Activated gamma-delta T cell treated with anti-CD3 and anti-CD28 coated beads, Interleukin-2, amount 50 U/mL, for 16 hours (primary cell): ENCODE results near the gene IQGAP1.
"Not testable (repeated sequence)": the region's sequence is repeated elsewhere in the genome, so short reads cannot be mapped to it uniquely, and the experiment has no call there.

Experiments
- DNase-seq: peaks from one replicate; pipeline ENCODE4 v3.0.0-alpha.2; 2020; ENCODE audit warnings: low read depth

IQGAP1 gene

GRCh38 chr15:90409587-90409986 is 21.5 kb downstream of the IQGAP1 start:
- not testable (repeated sequence) for DNase-seq

DNA sequence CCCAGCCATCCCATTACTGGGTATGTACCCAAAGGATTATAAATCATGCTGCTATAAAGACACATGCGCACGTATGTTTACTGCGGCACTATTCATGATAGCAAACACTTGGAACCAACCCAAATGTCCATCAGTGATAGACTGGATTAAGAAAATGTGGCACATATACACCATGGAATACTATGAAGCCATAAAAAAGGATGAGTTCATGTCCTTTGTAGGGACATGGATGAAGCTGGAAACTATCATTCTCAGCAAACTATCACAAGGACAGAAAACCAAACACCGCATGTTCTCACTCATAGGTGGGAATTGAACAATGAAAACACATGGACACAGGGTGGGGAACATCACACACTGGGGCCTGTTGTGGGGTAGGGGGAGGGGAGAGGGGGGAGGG is 22.3 kb downstream of the IQGAP1 start:
- DNase-seq: not testable (repeated sequence)

- DNase-seq: no peak
Observed at GRCh38 chr15:90411176-90411575, 23.1 kb downstream of the IQGAP1 start.

DNA sequence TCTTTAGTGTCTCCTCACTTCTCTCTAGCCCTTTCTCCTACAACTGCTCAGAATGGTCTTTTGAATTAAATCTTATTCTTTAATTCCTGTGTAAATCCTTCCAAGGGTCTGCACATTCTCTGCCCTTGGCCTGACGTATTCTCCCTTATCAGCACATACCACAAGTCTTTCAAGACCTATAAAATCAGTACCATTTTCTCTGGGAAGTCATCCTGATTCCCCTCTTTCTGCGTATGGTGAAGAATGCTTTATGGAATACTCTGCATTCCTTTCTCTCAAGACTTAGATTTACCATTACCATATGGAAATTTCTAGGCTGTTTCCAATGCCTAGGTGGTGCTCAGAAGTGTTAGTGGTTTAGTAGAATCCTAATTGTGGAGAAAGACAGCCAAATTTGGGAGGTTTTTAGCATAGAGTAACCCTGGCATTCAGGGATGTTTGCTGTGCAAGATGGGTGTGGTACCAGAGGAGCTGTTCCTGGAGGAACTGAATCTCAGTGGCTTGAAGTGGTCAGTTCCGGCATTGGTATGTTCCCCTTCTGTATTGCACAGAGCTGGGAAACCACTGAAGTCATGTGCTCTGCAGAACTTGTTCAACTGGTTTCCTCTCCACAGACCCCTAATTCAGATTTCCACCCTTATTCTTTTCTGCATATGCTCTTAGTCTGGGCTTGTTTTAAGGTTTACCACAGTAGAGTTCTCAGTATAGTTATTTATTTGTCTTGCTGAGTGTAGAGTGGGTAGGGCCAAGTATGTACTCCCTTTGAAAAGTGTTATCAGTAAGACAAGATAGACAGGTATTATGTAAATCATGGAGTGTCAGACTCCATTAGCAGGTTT is 24.5 kb downstream of the IQGAP1 start:
- DNase-seq: no peak

- DNase-seq: no peak
Observed at GRCh38 chr15:90413411-90414379, 25.7 kb downstream of the IQGAP1 start.

DNA sequence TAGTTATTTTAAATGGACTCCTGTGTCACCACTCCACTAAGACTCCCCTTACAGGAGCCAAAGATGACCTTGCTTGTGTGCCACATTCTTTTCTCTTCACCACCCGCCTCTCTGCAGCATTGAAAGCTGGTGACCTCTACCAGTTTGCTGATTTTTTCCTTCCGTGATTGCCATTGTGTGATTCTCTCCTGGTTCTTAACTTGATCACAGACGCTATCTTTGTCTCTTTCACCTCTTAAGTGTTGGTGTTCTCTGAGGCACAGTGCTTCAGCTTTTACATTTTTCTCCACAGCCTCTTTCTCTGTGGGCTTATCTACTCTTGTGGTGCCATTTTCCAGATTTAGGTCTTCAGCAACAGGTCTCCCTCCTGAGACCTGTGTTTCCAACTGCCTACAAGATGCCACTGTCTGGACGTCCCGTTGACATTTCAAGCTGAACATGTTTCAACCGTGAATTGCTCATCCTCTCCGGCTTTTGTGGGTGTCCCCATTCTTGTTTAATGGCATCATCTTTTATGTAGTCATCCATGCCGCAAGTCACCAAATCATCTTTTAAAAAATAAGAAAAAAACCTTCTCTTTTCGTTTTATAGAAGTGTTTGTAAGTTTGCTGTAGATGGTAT is 26.5 kb downstream of the IQGAP1 start:
- peak; percentile 9 for DNase-seq

- not testable (repeated sequence) for DNase-seq
Observed at GRCh38 chr15:90416052-90416451, 28.0 kb downstream of the IQGAP1 start.

GRCh38 chr15:90418627-90419026 is 30.6 kb downstream of the IQGAP1 start:
- DNase-seq: no peak

DNA sequence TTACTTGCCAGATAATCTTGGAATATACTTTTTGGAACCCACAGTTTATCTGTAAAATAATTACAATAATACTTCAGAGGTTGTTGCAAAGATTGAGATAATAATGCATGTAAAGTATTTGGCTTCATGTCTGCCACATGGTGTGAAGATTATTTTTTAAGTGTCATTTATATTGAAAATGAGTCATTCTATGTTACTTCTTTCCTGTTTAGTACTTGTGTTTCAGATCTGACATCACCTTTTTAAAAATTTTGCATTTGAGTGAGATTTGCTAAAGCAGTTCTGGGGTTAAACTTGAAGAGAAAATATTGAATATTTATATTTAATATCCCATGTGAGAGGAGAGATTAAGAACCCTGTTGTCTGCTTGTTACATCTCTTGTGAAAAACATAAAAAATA is 31.2 kb downstream of the IQGAP1 start:
- DNase-seq: no peak

- DNase-seq: no peak
Observed at GRCh38 chr15:90419738-90420406, 31.8 kb downstream of the IQGAP1 start.

GRCh38 chr15:90420451-90420850 is 32.4 kb downstream of the IQGAP1 start:
- DNase-seq: no peak

GRCh38 chr15:90421527-90421926 is 33.5 kb downstream of the IQGAP1 start:
- DNase-seq: no peak

DNA sequence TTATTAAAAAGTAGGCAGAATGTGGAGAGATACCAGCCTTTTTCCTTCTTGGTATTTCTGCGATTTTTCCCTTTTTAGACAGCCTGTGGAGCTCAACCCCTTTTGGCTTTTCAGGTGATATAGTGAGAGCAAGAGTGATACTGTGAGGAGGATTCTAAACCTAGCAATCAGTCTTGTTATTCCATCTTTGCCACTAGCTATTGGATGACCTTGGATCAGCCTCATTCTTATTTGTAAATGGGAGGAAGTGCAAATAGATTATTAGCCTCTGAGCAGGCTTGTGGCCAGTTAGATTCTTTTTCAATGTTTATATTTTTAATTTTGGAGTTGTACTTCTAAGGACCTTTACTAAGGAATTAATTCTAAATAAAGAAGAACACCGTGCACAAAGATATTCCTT is 34.0 kb downstream of the IQGAP1 start:
- DNase-seq: no peak

- no peak for DNase-seq
Observed at GRCh38 chr15:90422936-90423335, 34.9 kb downstream of the IQGAP1 start.

DNA sequence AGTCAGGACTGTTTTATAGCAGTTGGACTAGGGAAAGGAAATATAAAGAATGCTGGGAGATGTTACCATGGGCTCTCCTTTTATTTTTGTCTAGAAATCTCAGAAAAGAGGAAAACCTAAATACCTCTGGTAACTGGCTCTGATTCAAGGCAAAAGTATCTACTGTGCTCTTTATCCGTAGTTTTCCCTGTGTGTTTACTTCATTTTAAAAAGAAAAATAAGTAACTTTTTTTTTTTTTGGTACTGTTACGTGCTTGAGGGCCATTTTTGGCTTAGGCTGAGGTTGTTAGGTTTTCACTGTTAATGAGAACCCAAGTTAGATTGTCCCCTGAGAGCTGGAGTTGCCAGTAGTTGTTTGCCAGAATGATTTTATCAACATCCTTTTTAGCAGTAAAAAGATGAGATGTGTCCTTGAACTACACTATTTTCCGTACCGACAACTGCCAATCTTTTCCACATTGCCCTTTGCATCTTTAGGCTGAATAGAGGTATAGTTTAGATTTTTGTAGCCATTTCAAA is 35.8 kb downstream of the IQGAP1 start:
- DNase-seq: no peak

DNA sequence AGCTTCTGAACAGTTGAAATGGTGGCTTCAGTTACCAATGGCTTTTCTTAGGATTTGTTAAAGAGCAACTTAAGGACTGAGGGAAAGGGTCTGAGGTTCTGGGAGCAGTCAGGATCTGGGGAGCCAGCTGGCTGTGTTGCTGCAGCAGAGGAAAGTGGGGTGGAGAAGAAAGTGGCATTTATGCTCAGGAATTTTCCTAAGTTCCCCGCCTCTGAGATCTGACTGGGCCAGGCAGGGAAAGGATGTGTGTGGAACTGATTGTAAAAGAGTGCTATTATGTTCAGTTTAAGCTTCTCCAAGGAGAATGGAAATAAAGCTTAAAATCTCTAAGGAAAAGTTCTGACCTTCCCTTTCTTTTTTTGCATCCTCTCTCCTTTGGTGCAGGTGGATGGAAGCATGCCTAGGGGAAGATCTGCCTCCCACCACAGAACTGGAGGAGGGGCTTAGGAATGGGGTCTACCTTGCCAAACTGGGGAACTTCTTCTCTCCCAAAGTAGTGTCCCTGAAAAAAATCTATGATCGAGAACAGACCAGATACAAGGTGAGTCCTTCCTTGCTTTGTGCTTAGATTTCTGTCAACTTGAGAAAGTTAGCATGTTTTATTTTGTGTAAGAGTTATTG is 37.8 kb downstream of the IQGAP1 start:
- no peak for DNase-seq

GRCh38 chr15:90427185-90427584 is 39.1 kb downstream of the IQGAP1 start:
- no peak for DNase-seq

GRCh38 chr15:90432253-90432652 is 44.2 kb downstream of the IQGAP1 start:
- no peak for DNase-seq

DNA sequence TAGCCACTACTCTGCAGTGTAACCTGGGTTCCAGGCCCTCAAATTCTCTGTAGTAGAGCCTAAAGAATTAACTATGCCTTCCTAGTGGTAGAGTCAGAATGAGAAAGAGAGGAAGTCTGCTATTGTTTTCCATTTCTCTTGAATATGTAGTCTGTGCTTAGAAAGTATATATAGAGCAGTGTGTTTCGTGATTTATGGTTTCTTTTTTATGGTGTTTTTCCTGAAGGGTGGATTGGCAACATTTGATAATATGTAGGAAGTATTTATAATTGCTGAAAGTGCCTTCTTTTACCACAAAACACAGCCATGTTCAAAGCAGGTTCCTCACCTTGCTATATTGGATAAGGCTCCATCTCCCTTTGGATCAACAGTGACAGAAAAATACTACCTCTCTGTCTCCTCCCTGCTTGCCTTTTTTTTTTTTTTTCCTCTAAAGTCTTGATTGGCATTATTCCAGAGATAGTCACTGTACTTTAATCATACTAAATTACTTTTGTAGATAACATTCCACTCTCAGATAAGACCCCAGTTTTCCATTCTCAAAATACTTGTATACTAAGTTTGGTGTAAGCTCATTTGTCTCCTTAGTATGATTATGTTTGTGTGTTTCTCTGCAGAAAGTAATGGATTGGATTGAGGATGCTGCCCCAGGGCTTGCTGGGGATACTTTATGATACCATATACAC is 47.8 kb downstream of the IQGAP1 start:
- no peak for DNase-seq

GRCh38 chr15:90436952-90437351 is 48.9 kb downstream of the IQGAP1 start:
- no peak for DNase-seq

- no peak for DNase-seq
Observed at GRCh38 chr15:90437516-90437915, 49.5 kb downstream of the IQGAP1 start.
